ENCODE data around the gene ZNF211.

The ZNF211 gene

GRCh38 chr19:57651654-57651996 is 18.7 kb downstream of the ZNF211 start:
- no peak for TF ChIP-seq CTCF (conservative IDR thresholded peaks at IDR 0.05; ENCODE audit: low read depth)
- POLR2A ChIA-PET (ENCODE audit: low non-redundant PET): no interaction called here
- H3K27ac ChIP-seq: 0 out of 2 replicates have a peak overlapping the region, but pooled peaks have one; percentile 5
- CTCF ChIA-PET: interaction anchor here (0.7 kb wide), 1 partner anchor 19 kb away, joined by 3 read pairs; no protein-coding TSS in a partner anchor
- no peak for DNase-seq (ENCODE audit: low spot score)

GRCh38 chr19:57653689-57654088 is 20.7 kb downstream of the ZNF211 start:
- ChIA-PET CTCF (no interaction called here), POLR2A (ENCODE audit: low non-redundant PET) (no interaction called here)
- TF ChIP-seq CTCF (conservative IDR thresholded peaks at IDR 0.05; ENCODE audit: low read depth): no peak
- no peak overlapping the region for H3K27ac ChIP-seq
- DNase-seq (ENCODE audit: low spot score): no peak

GRCh38 chr19:57655443-57655842 is 22.5 kb downstream of the ZNF211 start:
- DNase-seq (ENCODE audit: low spot score): no peak
- ChIA-PET POLR2A (ENCODE audit: low non-redundant PET) (no interaction called here), CTCF (no interaction called here)
- no peak overlapping the region for H3K27ac ChIP-seq
- no peak for TF ChIP-seq CTCF (conservative IDR thresholded peaks at IDR 0.05; ENCODE audit: low read depth)

- POLR2A ChIA-PET (ENCODE audit: low non-redundant PET): no interaction called here
- CTCF ChIA-PET: interaction anchor here (0.5 kb wide), 1 partner anchor 307 kb away, joined by 5 read pairs; no protein-coding TSS in a partner anchor
- no peak overlapping the region for H3K27ac ChIP-seq
- TF ChIP-seq CTCF (conservative IDR thresholded peaks at IDR 0.05; ENCODE audit: low read depth): no peak
- DNase-seq (ENCODE audit: low spot score): no peak
These were observed 23.4 kb downstream of the ZNF211 start for GRCh38 chr19:57656346-57656745.

GRCh38 chr19:57664269-57665127 is 31.5 kb downstream of the ZNF211 start:
- H3K27ac ChIP-seq: peak overlapping the region; percentile 59
- DNase-seq (ENCODE audit: low spot score): peak; percentile 30
- ChIA-PET CTCF (interaction anchor here (0.6 kb wide), 1 partner anchor 22 kb away, joined by 4 read pairs; no protein-coding TSS in a partner anchor), POLR2A (ENCODE audit: low non-redundant PET) (no interaction called here)
- TF ChIP-seq CTCF (conservative IDR thresholded peaks at IDR 0.05; ENCODE audit: low read depth): no peak

- H3K27ac ChIP-seq: no peak overlapping the region
- ChIA-PET CTCF (interaction anchor here (0.6 kb wide), 1 partner anchor 23 kb away, joined by 4 read pairs; no protein-coding TSS in a partner anchor), POLR2A (ENCODE audit: low non-redundant PET) (no interaction called here)
- no peak for DNase-seq (ENCODE audit: low spot score)
- no peak for TF ChIP-seq CTCF (conservative IDR thresholded peaks at IDR 0.05; ENCODE audit: low read depth)
These were observed 32.4 kb downstream of the ZNF211 start for GRCh38 chr19:57665261-57665806.
